IPS-20b (cell line): ENCODE results near the gene KRIT1.
"Not testable (repeated sequence)": the region's sequence is repeated elsewhere in the genome, so short reads cannot be mapped to it uniquely, and the experiment has no call there.

Experiments used
- H3K27ac ChIP-seq: one replicate; pipeline ENCODE4 v1.5.1; 2013; ENCODE audit warnings: low read length
- H3K27me3 ChIP-seq: 2 replicates; pipeline ENCODE4 v1.6.1; 2013; ENCODE audit warnings: mild to moderate bottlenecking, low read length, inconsistent platforms; ENCODE audit not compliant: insufficient read depth
- H3K36me3 ChIP-seq: 2 replicates; pipeline ENCODE4 v1.6.1; 2013; ENCODE audit warnings: low read depth, mild to moderate bottlenecking, inconsistent platforms, low read length, moderate library complexity; ENCODE audit not compliant: insufficient read depth
- H3K4me1 ChIP-seq: 2 replicates; pipeline ENCODE4 v1.6.1; 2013; ENCODE audit warnings: mild to moderate bottlenecking, control low read depth, inconsistent platforms, low read length, moderate library complexity; ENCODE audit not compliant: insufficient read depth
- H3K4me3 ChIP-seq: 2 replicates; pipeline ENCODE4 v1.5.1; 2013; ENCODE audit warnings: mild to moderate bottlenecking, low read length, inconsistent platforms
- H3K9ac ChIP-seq: 2 replicates; pipeline ENCODE4 v1.6.1; 2013; ENCODE audit warnings: low read depth, mild to moderate bottlenecking, inconsistent platforms, low read length, moderate library complexity
- H3K9me3 ChIP-seq: 2 replicates; pipeline ENCODE4 v1.6.1; 2013; ENCODE audit warnings: mild to moderate bottlenecking, low read depth, low read length, inconsistent platforms; ENCODE audit not compliant: insufficient read depth

Gene KRIT1

GRCh38 chr7:92268921-92269320 is 23.2 kb upstream of the KRIT1 start:
- no peaks in the 10 kb centered on the region for H3K36me3 ChIP-seq
- no peaks in the 10 kb centered on the region for H3K9me3 ChIP-seq
- no peak overlapping the region for H3K4me3 ChIP-seq
- peaks cover 7% of the 10 kb centered on the region; the same call in 1 of the 2 replicates for H3K4me1 ChIP-seq
- H3K27me3 ChIP-seq: no peaks in the 10 kb centered on the region
- H3K27ac ChIP-seq: no peak overlapping the region
- no peak overlapping the region for H3K9ac ChIP-seq

- no peaks in the 10 kb centered on the region for H3K36me3 ChIP-seq
- H3K9me3 ChIP-seq: no peaks in the 10 kb centered on the region
- peaks cover 7% of the 10 kb centered on the region; the same call in 1 of the 2 replicates for H3K4me1 ChIP-seq
- no peak overlapping the region for H3K4me3 ChIP-seq
- H3K27me3 ChIP-seq: no peaks in the 10 kb centered on the region
- H3K9ac ChIP-seq: no peak overlapping the region
- H3K27ac ChIP-seq: no peak overlapping the region
These were observed 20.9 kb upstream of the KRIT1 start for GRCh38 chr7:92266415-92267241.

- no peaks in the 10 kb centered on the region for H3K9me3 ChIP-seq
- no peak overlapping the region for H3K9ac ChIP-seq
- no peaks in the 10 kb centered on the region; the same call in 1 of the 2 replicates for H3K4me1 ChIP-seq
- H3K4me3 ChIP-seq: no peak overlapping the region
- no peaks in the 10 kb centered on the region for H3K36me3 ChIP-seq
- no peaks in the 10 kb centered on the region for H3K27me3 ChIP-seq
- H3K27ac ChIP-seq: no peak overlapping the region
These were observed 14.6 kb upstream of the KRIT1 start for GRCh38 chr7:92260248-92260781.

GRCh38 chr7:92259610-92260247 is 14.0 kb upstream of the KRIT1 start:
- Histone ChIP-seq H3K9me3 (no peaks in the 10 kb centered on the region), H3K4me3 (no peak overlapping the region), H3K9ac (no peak overlapping the region), H3K4me1 (no peaks in the 10 kb centered on the region; the same call in 1 of the 2 replicates), H3K36me3 (no peaks in the 10 kb centered on the region), H3K27me3 (no peaks in the 10 kb centered on the region), H3K27ac (no peak overlapping the region)

GRCh38 chr7:92259062-92259461 is 13.3 kb upstream of the KRIT1 start:
- Histone ChIP-seq H3K36me3 (no peaks in the 10 kb centered on the region), H3K4me1 (no peaks in the 10 kb centered on the region; the same call in 1 of the 2 replicates), H3K27ac (no peak overlapping the region), H3K27me3 (no peaks in the 10 kb centered on the region), H3K4me3 (no peak overlapping the region), H3K9me3 (no peaks in the 10 kb centered on the region), H3K9ac (no peak overlapping the region)

- H3K27ac ChIP-seq: no peak overlapping the region
- peaks cover 3% of the 10 kb centered on the region; the same call in 1 of the 2 replicates for H3K4me1 ChIP-seq
- H3K27me3 ChIP-seq: no peaks in the 10 kb centered on the region
- H3K4me3 ChIP-seq: no peak overlapping the region
- no peaks in the 10 kb centered on the region for H3K36me3 ChIP-seq
- H3K9ac ChIP-seq: no peak overlapping the region
- H3K9me3 ChIP-seq: no peaks in the 10 kb centered on the region
These were observed 9.6 kb upstream of the KRIT1 start for GRCh38 chr7:92255308-92255707.

- H3K36me3 ChIP-seq, H3K9ac ChIP-seq, H3K4me3 ChIP-seq, H3K27me3 ChIP-seq, H3K9me3 ChIP-seq, H3K27ac ChIP-seq, H3K4me1 ChIP-seq: not testable (repeated sequence)
These were observed 9.1 kb upstream of the KRIT1 start for GRCh38 chr7:92254800-92255199.

GRCh38 chr7:92253251-92253650 is 7.5 kb upstream of the KRIT1 start:
- Histone ChIP-seq H3K36me3 (no peaks in the 10 kb centered on the region), H3K4me1 (peaks cover 3% of the 10 kb centered on the region; the same call in 1 of the 2 replicates), H3K4me3 (no peak overlapping the region), H3K27ac (no peak overlapping the region), H3K27me3 (no peaks in the 10 kb centered on the region), H3K9ac (no peak overlapping the region), H3K9me3 (no peaks in the 10 kb centered on the region)

GRCh38 chr7:92251181-92251580 is 5.5 kb upstream of the KRIT1 start:
- H3K27me3 ChIP-seq: no peaks in the 10 kb centered on the region
- H3K27ac ChIP-seq: no peak overlapping the region
- no peak overlapping the region for H3K9ac ChIP-seq
- no peaks in the 10 kb centered on the region for H3K36me3 ChIP-seq
- no peaks in the 10 kb centered on the region for H3K9me3 ChIP-seq
- H3K4me1 ChIP-seq: peaks cover 11% of the 10 kb centered on the region
- H3K4me3 ChIP-seq: no peak overlapping the region

GRCh38 chr7:92250603-92251002 is 4.9 kb upstream of the KRIT1 start:
- Histone ChIP-seq H3K4me3 (no peak overlapping the region), H3K9ac (no peak overlapping the region), H3K9me3 (no peaks in the 10 kb centered on the region), H3K36me3 (no peaks in the 10 kb centered on the region), H3K27me3 (no peaks in the 10 kb centered on the region), H3K27ac (no peak overlapping the region), H3K4me1 (peaks cover 11% of the 10 kb centered on the region)

GRCh38 chr7:92246360-92247101 is 817 bp upstream of the KRIT1 start:
- peak overlapping the region; percentile 83 for H3K4me3 ChIP-seq
- no peaks in the 10 kb centered on the region for H3K27me3 ChIP-seq
- no peaks in the 10 kb centered on the region for H3K9me3 ChIP-seq
- peak overlapping the region; percentile 98 for H3K9ac ChIP-seq
- peaks cover 24% of the 10 kb centered on the region for H3K4me1 ChIP-seq
- H3K27ac ChIP-seq: peak overlapping the region; percentile 21
- peaks cover 5% of the 10 kb centered on the region; the same call in 1 of the 2 replicates for H3K36me3 ChIP-seq
